Measurements from ENCODE around the gene SLC22A31.

The SLC22A31 gene

DNA sequence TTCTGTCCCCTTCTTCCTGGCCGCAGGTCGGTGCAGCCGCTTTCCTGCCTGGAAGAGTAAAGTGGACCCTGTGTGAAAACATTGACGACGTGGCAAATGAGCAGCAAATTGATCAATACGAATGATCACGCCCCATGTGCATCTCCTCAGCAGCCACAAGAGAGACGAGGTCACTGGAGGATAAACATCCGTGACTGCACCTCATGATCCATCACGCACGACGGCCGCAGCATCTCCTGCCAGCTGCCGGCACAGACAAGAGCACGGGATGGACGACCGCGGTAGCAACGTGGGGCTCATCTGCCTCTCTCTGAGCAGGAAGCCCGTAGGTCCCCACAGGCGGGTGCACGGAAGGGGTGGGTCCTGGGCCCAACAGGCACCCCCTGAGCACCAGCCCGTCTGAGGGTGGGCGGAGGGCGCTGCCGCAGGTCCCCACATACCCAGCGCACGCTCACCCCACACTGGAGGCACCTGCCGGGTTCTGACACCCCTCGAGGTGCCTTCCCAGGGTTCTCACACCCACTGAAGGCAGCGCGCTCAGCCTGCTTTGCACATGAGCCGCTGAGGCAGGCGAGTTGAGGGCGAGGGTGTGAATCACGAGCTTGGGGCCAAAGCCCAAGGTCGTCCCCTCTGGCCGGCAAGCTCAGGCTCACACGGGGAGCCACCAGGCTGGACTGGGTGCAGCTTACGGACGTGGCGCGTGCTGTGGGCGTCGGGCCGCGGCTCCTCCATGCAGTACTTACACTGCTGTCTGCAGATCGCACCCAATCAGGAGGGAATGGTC is 41.1 kb downstream of the SLC22A31 start:
- no peaks in the 10 kb centered on the region for H3K9me3 ChIP-seq (ENCODE audit: control insufficient read depth in 2 of 2, low read length in 2 of 2)
- no peaks in the 10 kb centered on the region for H3K36me3 ChIP-seq (ENCODE audit: control insufficient read depth in 2 of 2, insufficient read depth in 2 of 2, low read length in 2 of 2)
- peaks cover 7 to 9% of the 10 kb centered on the region in 2 donors for H3K4me1 ChIP-seq (ENCODE audit: control insufficient read depth in 2 of 2, insufficient read depth in 2 of 2, low read length in 2 of 2)
- peaks cover 5 to 8% of the 10 kb centered on the region in 2 donors for H3K27me3 ChIP-seq (ENCODE audit: control insufficient read depth in 2 of 2, insufficient read depth in 2 of 2, low read length in 2 of 2)
- no peak overlapping the region for H3K9ac ChIP-seq (ENCODE audit: low read depth in 1 of 2, low read length in 2 of 2)
- H3K4me3 ChIP-seq (ENCODE audit: low read length in 2 of 2), result no peak overlapping the region
- no peak overlapping the region for H3K27ac ChIP-seq (ENCODE audit: low read depth in 2 of 2, low read length in 2 of 2)

DNA sequence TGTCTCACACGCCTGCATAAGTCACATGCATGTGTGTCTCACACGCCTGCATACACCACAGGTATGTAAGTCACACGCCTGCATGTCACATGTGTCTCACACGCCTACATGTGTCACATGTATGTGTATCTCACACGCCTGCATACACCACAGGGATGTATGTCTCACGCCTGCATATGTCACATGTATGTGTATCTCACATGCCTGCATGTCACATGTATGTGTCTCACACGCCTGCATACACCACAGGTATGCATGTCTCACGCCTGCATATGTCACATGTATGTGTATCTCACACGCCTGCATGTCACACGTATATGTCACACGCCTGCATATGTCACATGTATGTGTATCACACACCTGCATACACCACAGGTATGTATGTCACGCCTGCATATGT is 42.6 kb downstream of the SLC22A31 start:
- Histone ChIP-seq H3K9me3 (ENCODE audit: control insufficient read depth in 2 of 2, low read length in 2 of 2) (no peaks in the 10 kb centered on the region), H3K4me3 (ENCODE audit: low read length in 2 of 2) (no peak overlapping the region), H3K36me3 (ENCODE audit: control insufficient read depth in 2 of 2, insufficient read depth in 2 of 2, low read length in 2 of 2) (no peaks in the 10 kb centered on the region), H3K4me1 (ENCODE audit: control insufficient read depth in 2 of 2, insufficient read depth in 2 of 2, low read length in 2 of 2) (peaks cover 6 to 7% of the 10 kb centered on the region in 2 donors), H3K9ac (ENCODE audit: low read depth in 1 of 2, low read length in 2 of 2) (no peak overlapping the region), H3K27me3 (ENCODE audit: control insufficient read depth in 2 of 2, insufficient read depth in 2 of 2, low read length in 2 of 2) (peaks cover 5 to 8% of the 10 kb centered on the region in 2 donors), H3K27ac (ENCODE audit: low read depth in 2 of 2, low read length in 2 of 2) (no peak overlapping the region)

DNA sequence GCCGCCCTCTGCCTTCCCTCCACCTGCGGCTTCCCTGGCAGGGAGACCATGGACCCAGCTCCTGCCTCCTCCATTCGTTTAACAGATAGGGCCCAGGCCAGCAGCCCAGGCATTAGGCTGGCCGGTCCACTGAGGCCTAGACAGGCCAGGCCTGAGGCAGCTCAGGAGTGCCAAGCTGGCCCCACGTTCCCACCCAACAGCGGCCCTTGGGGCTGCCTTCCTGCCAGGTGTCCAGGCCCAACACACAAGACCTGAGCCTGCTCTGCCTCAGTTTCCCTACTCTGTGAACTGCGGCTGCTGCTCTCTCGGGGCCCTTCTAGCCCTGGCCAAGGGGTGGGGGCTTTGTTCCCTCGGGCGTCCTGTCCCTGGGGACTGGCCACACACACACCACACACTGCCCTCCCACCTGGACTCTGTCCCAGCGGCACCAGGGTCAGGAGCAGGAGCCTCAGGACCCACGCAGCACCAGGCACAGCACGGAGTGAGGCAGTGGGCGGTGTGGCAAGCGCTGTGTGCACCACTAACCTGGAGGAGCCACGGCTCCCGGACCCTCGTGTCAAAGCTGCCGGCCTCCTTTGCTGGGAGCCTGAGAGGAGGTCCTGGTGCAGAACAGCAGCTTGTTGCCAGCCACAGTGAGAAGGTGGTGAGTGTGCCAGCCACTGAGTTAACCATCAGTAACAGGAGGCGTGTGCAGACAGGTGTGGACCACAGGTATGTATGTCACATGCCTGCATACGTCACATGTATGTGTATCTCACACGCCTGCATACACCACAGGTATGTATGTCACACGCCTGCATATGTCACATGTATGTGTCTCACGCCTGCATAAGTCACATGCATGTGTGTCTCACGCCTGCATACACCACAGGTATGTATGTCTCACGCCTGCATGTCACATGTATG is 43.3 kb downstream of the SLC22A31 start:
- H3K9me3 ChIP-seq (ENCODE audit: control insufficient read depth in 2 of 2, low read length in 2 of 2), result no peaks in the 10 kb centered on the region
- peaks cover 0 to 1% of the 10 kb centered on the region in 2 donors for H3K36me3 ChIP-seq (ENCODE audit: control insufficient read depth in 2 of 2, insufficient read depth in 2 of 2, low read length in 2 of 2)
- H3K4me3 ChIP-seq (ENCODE audit: low read length in 2 of 2), result no peak overlapping the region
- H3K27ac ChIP-seq (ENCODE audit: low read depth in 2 of 2, low read length in 2 of 2), result no peak overlapping the region
- H3K27me3 ChIP-seq (ENCODE audit: control insufficient read depth in 2 of 2, insufficient read depth in 2 of 2, low read length in 2 of 2), result peaks cover 5 to 8% of the 10 kb centered on the region in 2 donors
- no peak overlapping the region for H3K9ac ChIP-seq (ENCODE audit: low read depth in 1 of 2, low read length in 2 of 2)
- H3K4me1 ChIP-seq (ENCODE audit: control insufficient read depth in 2 of 2, insufficient read depth in 2 of 2, low read length in 2 of 2), result peaks cover 6 to 7% of the 10 kb centered on the region in 2 donors

DNA sequence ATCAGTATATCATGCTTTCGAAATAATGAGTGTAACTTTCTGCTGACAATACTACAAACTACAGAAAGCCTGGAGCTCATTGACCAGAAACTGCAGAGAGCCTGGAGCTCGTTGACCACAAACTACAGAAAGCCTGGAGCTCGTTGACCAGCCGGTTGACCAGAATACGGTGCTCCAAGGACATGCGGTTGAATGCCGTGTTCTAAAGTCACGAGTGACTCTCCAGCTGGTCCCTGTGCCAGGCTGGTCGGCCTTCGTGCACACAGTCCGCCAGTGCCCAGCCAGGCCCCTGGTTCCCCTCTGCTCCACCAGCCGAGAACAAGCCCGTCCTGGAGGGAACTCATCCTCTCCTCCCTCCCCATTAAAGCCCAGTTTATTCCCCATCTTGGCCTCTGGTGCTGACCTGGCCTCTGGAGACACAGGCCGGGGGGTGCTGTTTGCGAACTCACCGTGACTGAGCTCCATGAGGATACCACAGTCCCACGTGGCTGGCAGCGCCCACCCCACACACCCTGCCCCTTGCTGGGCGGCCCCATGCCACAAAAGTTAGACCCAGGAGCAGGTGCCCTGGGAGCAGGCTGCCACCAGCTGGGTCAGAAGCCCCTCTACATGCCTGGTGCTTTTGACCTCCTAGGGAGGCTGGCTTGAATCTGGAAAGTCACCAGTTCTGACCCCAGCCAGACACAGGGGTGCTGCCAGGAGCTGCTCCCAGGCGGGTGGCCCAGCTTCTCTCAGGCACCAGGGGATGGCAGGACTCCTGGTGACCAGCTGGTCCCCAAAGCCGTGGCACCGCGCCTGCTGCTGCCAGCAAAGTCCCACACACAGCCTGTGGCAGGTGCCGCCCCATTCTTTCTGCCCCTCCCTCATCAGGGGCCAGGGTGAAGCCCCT is 44.2 kb downstream of the SLC22A31 start:
- Histone ChIP-seq H3K36me3 (ENCODE audit: control insufficient read depth in 2 of 2, insufficient read depth in 2 of 2, low read length in 2 of 2) (peaks cover 3 to 5% of the 10 kb centered on the region in 2 donors), H3K9me3 (ENCODE audit: control insufficient read depth in 2 of 2, low read length in 2 of 2) (no peaks in the 10 kb centered on the region), H3K4me1 (ENCODE audit: control insufficient read depth in 2 of 2, insufficient read depth in 2 of 2, low read length in 2 of 2) (peaks cover 6 to 7% of the 10 kb centered on the region in 2 donors), H3K27me3 (ENCODE audit: control insufficient read depth in 2 of 2, insufficient read depth in 2 of 2, low read length in 2 of 2) (peaks cover 5 to 8% of the 10 kb centered on the region in 2 donors), H3K9ac (ENCODE audit: low read depth in 1 of 2, low read length in 2 of 2) (no peak overlapping the region), H3K4me3 (ENCODE audit: low read length in 2 of 2) (no peak overlapping the region), H3K27ac (ENCODE audit: low read depth in 2 of 2, low read length in 2 of 2) (no peak overlapping the region)

DNA sequence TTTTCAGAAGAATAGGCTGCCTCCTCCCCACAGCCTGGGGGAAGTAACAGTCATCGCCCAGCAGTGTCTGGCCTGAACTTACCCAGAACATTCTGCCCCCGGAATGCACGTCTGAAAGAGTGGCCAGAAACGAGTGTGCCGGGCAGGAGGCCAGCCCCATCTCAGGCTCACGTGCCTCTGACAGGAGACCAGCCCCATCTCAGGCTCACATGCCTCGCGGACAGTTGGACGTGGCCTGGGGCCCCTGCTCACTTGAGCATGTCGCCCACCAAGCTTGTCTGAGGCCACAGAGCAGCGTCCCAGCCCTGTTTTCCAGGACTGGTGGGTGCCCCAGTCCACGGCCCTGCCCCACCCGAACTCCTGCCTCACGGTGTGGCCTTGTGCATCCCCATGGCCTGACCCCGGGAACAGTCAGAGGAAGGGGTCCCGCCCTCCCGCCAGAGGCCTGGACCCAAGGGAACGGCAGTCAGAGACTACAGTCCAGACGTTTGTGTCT is 45.1 kb downstream of the SLC22A31 start:
- H3K27ac ChIP-seq (ENCODE audit: low read depth in 2 of 2, low read length in 2 of 2), result no peak overlapping the region

DNA sequence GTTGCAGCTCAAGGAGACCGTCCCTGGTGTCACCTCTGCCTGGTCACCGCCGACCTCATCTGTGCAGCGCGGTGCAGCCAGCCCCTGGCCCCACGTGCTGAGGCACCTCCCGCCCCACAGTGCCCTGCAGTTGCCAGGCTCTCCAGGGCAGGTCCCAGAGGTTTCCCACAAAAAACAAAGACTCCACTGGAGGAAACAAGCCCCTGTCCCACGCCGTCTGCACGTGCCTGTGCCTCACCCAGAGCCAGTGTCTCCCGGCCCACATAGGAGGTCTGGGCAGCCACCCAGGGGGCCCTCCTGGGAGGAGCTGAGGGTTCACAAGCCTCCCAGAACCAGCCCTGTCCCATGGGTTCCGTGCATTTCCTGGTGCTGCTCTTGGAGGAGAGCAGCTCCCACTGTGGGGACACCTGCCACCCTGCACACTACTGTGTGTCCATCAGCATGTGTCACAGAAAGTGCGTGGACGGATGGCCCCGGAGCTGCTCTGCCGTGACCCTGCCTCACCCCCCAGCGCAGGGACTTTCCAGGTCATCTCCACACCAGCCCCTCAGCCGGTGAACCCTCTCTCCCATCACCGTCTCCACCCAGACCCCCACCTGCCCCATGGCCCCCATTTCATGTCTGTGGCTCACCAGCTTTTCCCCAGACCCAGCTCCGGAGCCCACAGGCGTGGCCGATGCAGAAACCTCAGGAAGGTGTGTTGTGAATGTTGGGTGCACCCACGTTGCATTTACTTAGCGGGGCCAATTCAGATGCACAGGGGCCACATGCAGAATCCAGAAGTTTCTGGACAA is 45.8 kb downstream of the SLC22A31 start:
- Histone ChIP-seq H3K9ac (ENCODE audit: low read depth in 1 of 2, low read length in 2 of 2) (no peak overlapping the region), H3K36me3 (ENCODE audit: control insufficient read depth in 2 of 2, insufficient read depth in 2 of 2, low read length in 2 of 2) (peaks cover 14 to 18% of the 10 kb centered on the region in 2 donors), H3K9me3 (ENCODE audit: control insufficient read depth in 2 of 2, low read length in 2 of 2) (no peaks in the 10 kb centered on the region), H3K4me3 (ENCODE audit: low read length in 2 of 2) (no peak overlapping the region), H3K27me3 (ENCODE audit: control insufficient read depth in 2 of 2, insufficient read depth in 2 of 2, low read length in 2 of 2) (peaks cover 5 to 8% of the 10 kb centered on the region in 2 donors), H3K4me1 (ENCODE audit: control insufficient read depth in 2 of 2, insufficient read depth in 2 of 2, low read length in 2 of 2) (peaks cover 6 to 7% of the 10 kb centered on the region in 2 donors), H3K27ac (ENCODE audit: low read depth in 2 of 2, low read length in 2 of 2) (no peak overlapping the region)

More for the DNA sequence above, 45.1 kb downstream of the SLC22A31 start:
- no peak overlapping the region for H3K4me3 ChIP-seq (ENCODE audit: low read length in 2 of 2)
- H3K4me1 ChIP-seq (ENCODE audit: control insufficient read depth in 2 of 2, insufficient read depth in 2 of 2, low read length in 2 of 2), result peaks cover 6 to 7% of the 10 kb centered on the region in 2 donors
- H3K27me3 ChIP-seq (ENCODE audit: control insufficient read depth in 2 of 2, insufficient read depth in 2 of 2, low read length in 2 of 2), result peaks cover 5 to 8% of the 10 kb centered on the region in 2 donors
- no peaks in the 10 kb centered on the region for H3K9me3 ChIP-seq (ENCODE audit: control insufficient read depth in 2 of 2, low read length in 2 of 2)
- peaks cover 10 to 14% of the 10 kb centered on the region in 2 donors for H3K36me3 ChIP-seq (ENCODE audit: control insufficient read depth in 2 of 2, insufficient read depth in 2 of 2, low read length in 2 of 2)
- no peak overlapping the region for H3K9ac ChIP-seq (ENCODE audit: low read depth in 1 of 2, low read length in 2 of 2)

DNA sequence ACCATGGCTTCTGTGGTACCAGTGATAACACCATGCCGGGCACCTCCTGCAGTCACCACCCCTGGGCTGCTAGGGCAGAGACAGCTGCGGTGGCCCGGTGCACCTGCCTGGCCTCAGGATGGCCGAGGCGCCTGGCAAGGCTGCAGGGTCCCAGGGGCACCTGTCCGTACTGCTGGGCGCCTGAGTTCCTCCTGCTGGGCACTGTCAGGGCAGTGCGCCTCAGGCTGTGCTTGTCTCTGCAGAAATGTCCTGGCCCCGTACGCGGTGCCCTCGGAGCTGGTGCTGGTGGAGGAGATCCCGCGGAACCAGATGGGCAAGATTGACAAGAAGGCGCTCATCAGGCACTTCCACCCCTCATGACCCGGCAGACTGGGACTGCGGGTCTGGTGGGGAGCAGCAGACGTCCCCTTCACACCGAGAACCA is 46.5 kb downstream of the SLC22A31 start:
- Histone ChIP-seq H3K27ac (ENCODE audit: low read depth in 2 of 2, low read length in 2 of 2) (no peak overlapping the region), H3K4me1 (ENCODE audit: control insufficient read depth in 2 of 2, insufficient read depth in 2 of 2, low read length in 2 of 2) (peaks cover 6 to 7% of the 10 kb centered on the region in 2 donors), H3K36me3 (ENCODE audit: control insufficient read depth in 2 of 2, insufficient read depth in 2 of 2, low read length in 2 of 2) (peaks cover 17 to 24% of the 10 kb centered on the region in 2 donors), H3K9ac (ENCODE audit: low read depth in 1 of 2, low read length in 2 of 2) (no peak overlapping the region), H3K4me3 (ENCODE audit: low read length in 2 of 2) (no peak overlapping the region), H3K27me3 (ENCODE audit: control insufficient read depth in 2 of 2, insufficient read depth in 2 of 2, low read length in 2 of 2) (peaks cover 5 to 8% of the 10 kb centered on the region in 2 donors), H3K9me3 (ENCODE audit: control insufficient read depth in 2 of 2, low read length in 2 of 2) (no peaks in the 10 kb centered on the region)

DNA sequence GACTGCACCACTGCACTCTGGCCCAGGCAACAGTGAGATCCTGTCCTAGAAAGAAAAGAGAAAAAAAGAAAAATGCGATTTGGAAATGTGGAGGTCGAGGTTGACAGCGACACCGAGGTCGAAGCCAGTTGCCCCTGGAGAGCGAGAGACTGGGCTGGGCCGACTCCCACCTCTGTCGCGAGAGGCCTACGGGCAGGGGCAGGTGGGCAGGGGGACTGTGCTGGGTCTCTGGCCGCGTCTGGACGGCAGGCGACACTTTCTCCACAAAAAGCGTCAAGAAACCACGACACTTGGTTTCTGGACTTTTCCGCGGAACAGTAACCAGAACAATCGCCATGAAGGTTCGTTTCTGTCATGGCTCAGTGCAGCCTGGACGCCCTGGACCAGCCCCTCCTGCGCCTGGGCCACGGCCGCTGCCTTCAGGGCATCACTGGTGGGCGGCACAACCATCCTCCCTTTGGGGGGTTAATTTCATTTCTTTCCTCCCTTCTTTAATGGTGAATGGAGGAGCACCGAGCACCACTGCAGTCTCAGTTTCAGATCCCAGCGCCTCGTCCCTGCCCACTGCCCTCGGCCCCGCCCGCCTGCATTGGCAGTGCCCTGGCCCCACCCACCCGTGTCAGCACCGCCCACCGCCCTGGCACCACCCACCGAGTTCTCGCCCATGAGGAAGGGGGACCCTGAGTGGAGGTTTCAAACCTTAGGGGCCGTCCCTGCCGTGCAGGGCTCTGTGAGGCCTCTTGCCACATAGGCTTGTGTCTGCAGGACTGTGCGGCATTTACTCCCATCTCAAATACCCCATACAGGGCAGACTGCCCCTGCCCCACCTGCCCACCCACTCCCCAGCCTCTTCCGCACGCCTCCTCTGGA is 47.3 kb downstream of the SLC22A31 start:
- H3K9me3 ChIP-seq (ENCODE audit: control insufficient read depth in 2 of 2, low read length in 2 of 2), result no peaks in the 10 kb centered on the region
- peaks cover 5 to 8% of the 10 kb centered on the region in 2 donors for H3K27me3 ChIP-seq (ENCODE audit: control insufficient read depth in 2 of 2, insufficient read depth in 2 of 2, low read length in 2 of 2)
- H3K9ac ChIP-seq (ENCODE audit: low read depth in 1 of 2, low read length in 2 of 2), result no peak overlapping the region
- H3K4me1 ChIP-seq (ENCODE audit: control insufficient read depth in 2 of 2, insufficient read depth in 2 of 2, low read length in 2 of 2), result peaks cover 6 to 7% of the 10 kb centered on the region in 2 donors
- H3K4me3 ChIP-seq (ENCODE audit: low read length in 2 of 2), result no peak overlapping the region
- peaks cover 17 to 27% of the 10 kb centered on the region in 2 donors for H3K36me3 ChIP-seq (ENCODE audit: control insufficient read depth in 2 of 2, insufficient read depth in 2 of 2, low read length in 2 of 2)
- H3K27ac ChIP-seq (ENCODE audit: low read depth in 2 of 2, low read length in 2 of 2), result no peak overlapping the region

All from mucosa of rectum (tissue), 2 donors.